A549 (cell line): ENCODE measurements around the gene HIVEP3.
"Not testable (repeated sequence)": the region's sequence is repeated elsewhere in the genome, so short reads cannot be mapped to it uniquely, and the experiment has no call there.

Source experiments
- HOXA7 ChIP-seq: fragments of 250-450 bp; sonication (Bioruptor Pico); IDR thresholded peaks from 2 replicates; pipeline ENCODE4 v1.5.0; 2020; ENCODE audit warnings: mild to moderate bottlenecking, moderate library complexity
- MAFK ChIP-seq: fragments of 450-650 bp; IDR thresholded peaks from 2 replicates; pipeline ENCODE4 v1.6.1; 2014; ENCODE audit not compliant: partially characterized antibody
- MYC ChIP-seq: IDR thresholded peaks from 2 replicates; pipeline ENCODE4 v1.6.1; 2012; ENCODE audit warnings: mild to moderate bottlenecking, inconsistent platforms, low read length, improper control_type of control experiment, borderline replicate concordance
- POLR2A ChIP-seq: IDR thresholded peaks from 2 replicates; pipeline ENCODE4 v1.6.1; 2012; ENCODE audit warnings: mild to moderate bottlenecking, low read length
- TF ChIP-seq, protein P1 (sequence below): fragments of 200-600 bp; sonication (generic); IDR thresholded peaks from 2 replicates; pipeline ENCODE4 v1.6.1; 2016; ENCODE audit warnings: antibody characterized with exemption, mild to moderate bottlenecking, moderate library complexity
- TF ChIP-seq, protein P2 (sequence below): fragments of >200 bp; sonication (Bioruptor Twin); formaldehyde crosslinking; IDR thresholded peaks from 3 replicates; pipeline ENCODE4 v1.5.1; 2016
- TF ChIP-seq, protein P3 (sequence below): IDR thresholded peaks from 2 replicates; pipeline ENCODE4 v1.6.1; 2012; ENCODE audit warnings: low read depth, borderline replicate concordance
- TF ChIP-seq, protein P4 (sequence below): fragments of 450-650 bp; IDR thresholded peaks from 2 replicates; pipeline ENCODE4 v1.6.1; 2014; ENCODE audit warnings: antibody characterized with exemption

DNA sequence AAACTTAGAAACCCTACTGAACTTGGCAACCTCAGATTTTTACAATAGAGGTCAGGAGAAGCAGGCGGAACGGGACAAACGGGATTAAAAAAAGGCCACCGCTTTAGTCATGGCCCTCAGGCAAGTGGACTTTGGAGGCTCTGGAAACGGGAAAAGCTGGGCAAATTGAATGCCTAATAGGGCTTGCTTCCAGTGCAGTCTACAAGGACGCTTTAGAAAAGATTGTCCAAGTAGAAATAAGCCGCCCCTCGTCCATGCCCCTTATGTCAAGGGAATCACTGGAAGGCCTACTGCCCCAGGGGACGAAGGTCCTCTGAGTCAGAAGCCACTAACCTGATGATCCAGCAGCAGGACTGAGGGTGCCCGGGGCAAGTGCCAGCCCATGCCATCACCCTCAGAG lies 27.2 kb upstream of the HIVEP3 start:
- TF ChIP-seq MAFK; MYC; HOXA7 (CRISPR knock-in tag); POLR2A: not testable (repeated sequence)
- TF ChIP-seq, protein P1, sequence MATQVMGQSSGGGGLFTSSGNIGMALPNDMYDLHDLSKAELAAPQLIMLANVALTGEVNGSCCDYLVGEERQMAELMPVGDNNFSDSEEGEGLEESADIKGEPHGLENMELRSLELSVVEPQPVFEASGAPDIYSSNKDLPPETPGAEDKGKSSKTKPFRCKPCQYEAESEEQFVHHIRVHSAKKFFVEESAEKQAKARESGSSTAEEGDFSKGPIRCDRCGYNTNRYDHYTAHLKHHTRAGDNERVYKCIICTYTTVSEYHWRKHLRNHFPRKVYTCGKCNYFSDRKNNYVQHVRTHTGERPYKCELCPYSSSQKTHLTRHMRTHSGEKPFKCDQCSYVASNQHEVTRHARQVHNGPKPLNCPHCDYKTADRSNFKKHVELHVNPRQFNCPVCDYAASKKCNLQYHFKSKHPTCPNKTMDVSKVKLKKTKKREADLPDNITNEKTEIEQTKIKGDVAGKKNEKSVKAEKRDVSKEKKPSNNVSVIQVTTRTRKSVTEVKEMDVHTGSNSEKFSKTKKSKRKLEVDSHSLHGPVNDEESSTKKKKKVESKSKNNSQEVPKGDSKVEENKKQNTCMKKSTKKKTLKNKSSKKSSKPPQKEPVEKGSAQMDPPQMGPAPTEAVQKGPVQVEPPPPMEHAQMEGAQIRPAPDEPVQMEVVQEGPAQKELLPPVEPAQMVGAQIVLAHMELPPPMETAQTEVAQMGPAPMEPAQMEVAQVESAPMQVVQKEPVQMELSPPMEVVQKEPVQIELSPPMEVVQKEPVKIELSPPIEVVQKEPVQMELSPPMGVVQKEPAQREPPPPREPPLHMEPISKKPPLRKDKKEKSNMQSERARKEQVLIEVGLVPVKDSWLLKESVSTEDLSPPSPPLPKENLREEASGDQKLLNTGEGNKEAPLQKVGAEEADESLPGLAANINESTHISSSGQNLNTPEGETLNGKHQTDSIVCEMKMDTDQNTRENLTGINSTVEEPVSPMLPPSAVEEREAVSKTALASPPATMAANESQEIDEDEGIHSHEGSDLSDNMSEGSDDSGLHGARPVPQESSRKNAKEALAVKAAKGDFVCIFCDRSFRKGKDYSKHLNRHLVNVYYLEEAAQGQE, result not testable (repeated sequence)
- TF ChIP-seq, protein P2, sequence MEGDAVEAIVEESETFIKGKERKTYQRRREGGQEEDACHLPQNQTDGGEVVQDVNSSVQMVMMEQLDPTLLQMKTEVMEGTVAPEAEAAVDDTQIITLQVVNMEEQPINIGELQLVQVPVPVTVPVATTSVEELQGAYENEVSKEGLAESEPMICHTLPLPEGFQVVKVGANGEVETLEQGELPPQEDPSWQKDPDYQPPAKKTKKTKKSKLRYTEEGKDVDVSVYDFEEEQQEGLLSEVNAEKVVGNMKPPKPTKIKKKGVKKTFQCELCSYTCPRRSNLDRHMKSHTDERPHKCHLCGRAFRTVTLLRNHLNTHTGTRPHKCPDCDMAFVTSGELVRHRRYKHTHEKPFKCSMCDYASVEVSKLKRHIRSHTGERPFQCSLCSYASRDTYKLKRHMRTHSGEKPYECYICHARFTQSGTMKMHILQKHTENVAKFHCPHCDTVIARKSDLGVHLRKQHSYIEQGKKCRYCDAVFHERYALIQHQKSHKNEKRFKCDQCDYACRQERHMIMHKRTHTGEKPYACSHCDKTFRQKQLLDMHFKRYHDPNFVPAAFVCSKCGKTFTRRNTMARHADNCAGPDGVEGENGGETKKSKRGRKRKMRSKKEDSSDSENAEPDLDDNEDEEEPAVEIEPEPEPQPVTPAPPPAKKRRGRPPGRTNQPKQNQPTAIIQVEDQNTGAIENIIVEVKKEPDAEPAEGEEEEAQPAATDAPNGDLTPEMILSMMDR, result not testable (repeated sequence)
- TF ChIP-seq, protein P3, sequence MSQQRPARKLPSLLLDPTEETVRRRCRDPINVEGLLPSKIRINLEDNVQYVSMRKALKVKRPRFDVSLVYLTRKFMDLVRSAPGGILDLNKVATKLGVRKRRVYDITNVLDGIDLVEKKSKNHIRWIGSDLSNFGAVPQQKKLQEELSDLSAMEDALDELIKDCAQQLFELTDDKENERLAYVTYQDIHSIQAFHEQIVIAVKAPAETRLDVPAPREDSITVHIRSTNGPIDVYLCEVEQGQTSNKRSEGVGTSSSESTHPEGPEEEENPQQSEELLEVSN, result not testable (repeated sequence)
- TF ChIP-seq, protein P4, sequence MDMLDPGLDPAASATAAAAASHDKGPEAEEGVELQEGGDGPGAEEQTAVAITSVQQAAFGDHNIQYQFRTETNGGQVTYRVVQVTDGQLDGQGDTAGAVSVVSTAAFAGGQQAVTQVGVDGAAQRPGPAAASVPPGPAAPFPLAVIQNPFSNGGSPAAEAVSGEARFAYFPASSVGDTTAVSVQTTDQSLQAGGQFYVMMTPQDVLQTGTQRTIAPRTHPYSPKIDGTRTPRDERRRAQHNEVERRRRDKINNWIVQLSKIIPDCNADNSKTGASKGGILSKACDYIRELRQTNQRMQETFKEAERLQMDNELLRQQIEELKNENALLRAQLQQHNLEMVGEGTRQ, result not testable (repeated sequence)
